Uterus (tissue), 4 donors: ENCODE measurements around the gene ALG3. TPM values are rescaled to one million over a fixed set of nuclear protein-coding genes. Genes with fewer than 3 reads are reported as not detected.

Source experiments
- DNase-seq, 2 donors: peaks; one replicate each; pipeline ENCODE4 v3.0.0-alpha.2; 2019 to 2020
- H3K27ac ChIP-seq, 2 donors: fragments of 200-600 bp; sonication (generic); 1 replicate in 1 of 2; 2 replicates in 1 of 2; pipeline ENCODE4 v1.5.1; 2016 to 2018
- H3K27me3 ChIP-seq, 2 donors: fragments of 200-600 bp; sonication (generic); one replicate each; pipeline ENCODE4 v1.5.1; 2018 to 2019; ENCODE audit warnings: control low read depth in 1 of 2
- H3K36me3 ChIP-seq, 2 donors: fragments of 200-600 bp; sonication (generic); one replicate each; pipeline ENCODE4 v1.5.1; 2019; ENCODE audit warnings: control low read depth in 1 of 2
- H3K4me1 ChIP-seq, 2 donors: fragments of 200-600 bp; sonication (generic); one replicate each; pipeline ENCODE4 v1.5.1; 2018 to 2019; ENCODE audit warnings: control low read depth in 1 of 2
- H3K4me3 ChIP-seq, 2 donors: fragments of 200-600 bp; sonication (generic); 1 replicate in 1 of 2; 2 replicates in 1 of 2; pipeline ENCODE4 v1.5.1; 2018 to 2019; ENCODE audit warnings: mild to moderate bottlenecking in 1 of 2
- H3K9me3 ChIP-seq, 2 donors: fragments of 200-600 bp; sonication (generic); one replicate each; pipeline ENCODE4 v1.5.1; 2019; ENCODE audit warnings: control low read depth in 1 of 2
- CTCF ChIP-seq, 4 experiments: fragments of 200-600 bp in 2 of 4; fragments of 450-650 bp in 2 of 4; sonication (generic) in 2 of 4; IDR thresholded peaks; one replicate each; pipeline ENCODE4 v1.5.1; 2016 to 2019; ENCODE audit warnings: antibody characterized with exemption in 4 of 4, mild to moderate bottlenecking in 2 of 4, moderate library complexity in 1 of 4
- POLR2A ChIP-seq, 2 donors: fragments of 450-650 bp; IDR thresholded peaks; one replicate each; pipeline ENCODE4 v1.6.1; 2016; ENCODE audit warnings: antibody characterized with exemption in 2 of 2, mild to moderate bottlenecking in 1 of 2, moderate library complexity in 1 of 2
- intact Hi-C: fragments of 100-400 bp; cut with DNase I; formaldehyde crosslinking; loops from one replicate; pipeline ENCODE4 v1.15.1; 2023; ENCODE audit warnings: low total_unique reads
- total RNA-seq, 4 donors: library from RNA; depleted of rRNA in 3 of 4; stranded (reverse); fragments of >200 nt in 3 of 4; gene quantifications; one replicate each; pipeline versions ENCODE4 v1.1.0 to v1.2.4, GENCODE V29; 2014 to 2023
- donor health status: DM: yes; HTN: yes; CAD: no.

ALG3 gene
- total RNA-seq, 4 donors from 2014 or later = 16.5 to 77.1 (median 53.1) TPM

GRCh38 chr3:184259878-184260723, 11.3 kb upstream of the ALG3 start:
- Histone ChIP-seq H3K9me3 (no peaks in the 10 kb centered on the region), H3K27me3 (peaks cover 27% of the 10 kb centered on the region in 2 donors), H3K36me3 (no peaks in the 10 kb centered on the region), H3K27ac (no peak overlapping the region), H3K4me3 (no peak overlapping the region), H3K4me1 (peaks cover 0 to 24% of the 10 kb centered on the region in 2 donors)
- intact Hi-C loops = no loop called here
- TF ChIP-seq CTCF (IDR thresholded peaks at IDR 0.05) (no peak), POLR2A (IDR thresholded peaks at IDR 0.05) (no peak)
- peak in 1 of 2 donors; percentile 26 for DNase-seq

DNA sequence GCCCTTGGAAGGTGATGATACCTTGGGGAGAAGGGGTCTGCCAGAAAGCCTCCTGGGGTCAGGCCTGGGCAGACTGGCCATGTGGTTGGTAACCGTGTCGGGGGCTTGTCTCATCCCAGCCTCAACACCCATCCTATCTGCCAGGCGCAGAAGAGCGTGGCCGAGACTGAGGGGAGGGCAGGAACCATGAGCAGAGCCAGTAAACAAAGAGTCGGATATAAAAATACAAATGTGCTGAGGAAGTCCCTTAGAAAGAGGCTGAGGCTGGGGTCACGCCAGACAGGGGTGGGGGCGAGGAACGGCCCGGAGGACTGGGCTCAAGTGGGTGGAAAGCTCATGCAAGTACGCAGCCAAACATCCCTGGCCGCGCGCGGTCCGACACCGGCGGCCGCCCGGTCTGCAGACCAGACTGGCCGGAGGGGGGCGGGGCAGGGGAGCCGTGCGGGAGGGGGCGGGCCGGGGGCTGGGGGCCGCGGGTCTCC, 10.7 kb upstream of the ALG3 start:
- intact Hi-C loops = no loop called here

GRCh38 chr3:184258926-184259325, 10.2 kb upstream of the ALG3 start:
- H3K27ac ChIP-seq = no peak overlapping the region
- intact Hi-C loops = no loop called here
- no peaks in the 10 kb centered on the region for H3K36me3 ChIP-seq
- H3K27me3 ChIP-seq = peaks cover 21 to 27% of the 10 kb centered on the region in 2 donors
- peaks cover 0 to 24% of the 10 kb centered on the region in 2 donors for H3K4me1 ChIP-seq
- TF ChIP-seq POLR2A (IDR thresholded peaks at IDR 0.05) = no peak
- no peak for TF ChIP-seq CTCF (IDR thresholded peaks at IDR 0.05)
- no peak overlapping the region for H3K4me3 ChIP-seq
- DNase-seq = no peak
- H3K9me3 ChIP-seq = no peaks in the 10 kb centered on the region

More for the DNA sequence above, 10.7 kb upstream of the ALG3 start:
- TF ChIP-seq CTCF (IDR thresholded peaks at IDR 0.05) = no peak
- TF ChIP-seq POLR2A (IDR thresholded peaks at IDR 0.05) = no peak
- no peaks in the 10 kb centered on the region for H3K9me3 ChIP-seq
- H3K27me3 ChIP-seq = peaks cover 24 to 27% of the 10 kb centered on the region in 2 donors
- no peak for DNase-seq
- no peak overlapping the region for H3K4me3 ChIP-seq
- no peaks in the 10 kb centered on the region for H3K36me3 ChIP-seq
- no peak overlapping the region for H3K27ac ChIP-seq
- H3K4me1 ChIP-seq = peaks cover 0 to 24% of the 10 kb centered on the region in 2 donors

- Histone ChIP-seq H3K9me3 (no peaks in the 10 kb centered on the region), H3K27ac (no peak overlapping the region), H3K36me3 (no peaks in the 10 kb centered on the region), H3K4me1 (peaks cover 0 to 22% of the 10 kb centered on the region in 2 donors), H3K4me3 (no peak overlapping the region), H3K27me3 (peaks cover 8 to 19% of the 10 kb centered on the region in 2 donors)
- intact Hi-C loops = no loop called here
- DNase-seq = no peak
- TF ChIP-seq CTCF (IDR thresholded peaks at IDR 0.05) = no peak
- no peak for TF ChIP-seq POLR2A (IDR thresholded peaks at IDR 0.05)
These were observed 8.5 kb upstream of the ALG3 start for GRCh38 chr3:184257083-184257915.
